Motor neuron (in vitro differentiated cells): ENCODE measurements around the gene DHCR24. TPM values are rescaled to one million over a fixed set of nuclear protein-coding genes. Genes with fewer than 3 reads are reported as not detected.
"Not testable (repeated sequence)": the region's sequence is repeated elsewhere in the genome, so short reads cannot be mapped to it uniquely, and the experiment has no call there.

Experiments
- ATAC-seq, 8 experiments: fragments of 200-7000 bp; cut with Tn5 transposase; replicated peaks in 6 of 8; 2 replicates each; pipeline ENCODE4 v1.8.0; 2021; ENCODE audit warnings: mild to moderate bottlenecking in 8 of 8, moderate library complexity in 8 of 8
- H3K27ac ChIP-seq, 2 donors: fragments of 250-450 bp; sonication (Bioruptor Pico); 2 replicates each; pipeline ENCODE4 v1.9.0; 2021; ENCODE audit warnings: antibody characterized with exemption in 2 of 2, mild to moderate bottlenecking in 2 of 2, moderate library complexity in 1 of 2
- H3K4me1 ChIP-seq, 2 donors: fragments of 250-450 bp; sonication (Bioruptor Pico); replicated peaks in 1 of 2; 2 replicates each; pipeline ENCODE4 v1.6.1; 2021; ENCODE audit warnings: antibody characterized with exemption in 2 of 2, mild to moderate bottlenecking in 2 of 2, moderate library complexity in 1 of 2
- H3K4me3 ChIP-seq, 5 donors: fragments of 250-450 bp; sonication (Bioruptor Pico); 2 replicates each; pipeline ENCODE4 v1.9.0; 2021; ENCODE audit warnings: antibody characterized with exemption in 5 of 5, mild to moderate bottlenecking in 5 of 5, moderate library complexity in 4 of 5
- WGBS, 10 experiments: fragments of 450-650 bp; shearing (Covaris generic); methylation state at CpG; one replicate each; pipeline ENCODE4 v1.0.0; 2022; 5-methylcytosine and 5-hydroxymethylcytosine counted together
- in situ Hi-C, 9 experiments: fragments of 400-800 bp; cut with MboI; loops; one replicate each; pipeline ENCODE4 v1.15.0; 2021; ENCODE audit warnings: low sequenced_read_pairs in 9 of 9, low pct_unique_long_range_greater_than_20kb in 2 of 9; ENCODE audit not compliant: unreplicated experiment in 9 of 9
- total RNA-seq, 8 experiments: library from RNA; unstranded; fragments of 300-600 nt; gene quantifications; 2 replicates each; pipeline versions ENCODE4 v1.2.3 to v1.2.4, GENCODE V29; 2022

Gene DHCR24
- total RNA-seq, result 100 to 1,000 TPM in 2 of 8 experiments, 10 to 100 TPM in 5, 1 to 10 TPM in 1; 10.0 to 155 (median 66.3) TPM

DNA sequence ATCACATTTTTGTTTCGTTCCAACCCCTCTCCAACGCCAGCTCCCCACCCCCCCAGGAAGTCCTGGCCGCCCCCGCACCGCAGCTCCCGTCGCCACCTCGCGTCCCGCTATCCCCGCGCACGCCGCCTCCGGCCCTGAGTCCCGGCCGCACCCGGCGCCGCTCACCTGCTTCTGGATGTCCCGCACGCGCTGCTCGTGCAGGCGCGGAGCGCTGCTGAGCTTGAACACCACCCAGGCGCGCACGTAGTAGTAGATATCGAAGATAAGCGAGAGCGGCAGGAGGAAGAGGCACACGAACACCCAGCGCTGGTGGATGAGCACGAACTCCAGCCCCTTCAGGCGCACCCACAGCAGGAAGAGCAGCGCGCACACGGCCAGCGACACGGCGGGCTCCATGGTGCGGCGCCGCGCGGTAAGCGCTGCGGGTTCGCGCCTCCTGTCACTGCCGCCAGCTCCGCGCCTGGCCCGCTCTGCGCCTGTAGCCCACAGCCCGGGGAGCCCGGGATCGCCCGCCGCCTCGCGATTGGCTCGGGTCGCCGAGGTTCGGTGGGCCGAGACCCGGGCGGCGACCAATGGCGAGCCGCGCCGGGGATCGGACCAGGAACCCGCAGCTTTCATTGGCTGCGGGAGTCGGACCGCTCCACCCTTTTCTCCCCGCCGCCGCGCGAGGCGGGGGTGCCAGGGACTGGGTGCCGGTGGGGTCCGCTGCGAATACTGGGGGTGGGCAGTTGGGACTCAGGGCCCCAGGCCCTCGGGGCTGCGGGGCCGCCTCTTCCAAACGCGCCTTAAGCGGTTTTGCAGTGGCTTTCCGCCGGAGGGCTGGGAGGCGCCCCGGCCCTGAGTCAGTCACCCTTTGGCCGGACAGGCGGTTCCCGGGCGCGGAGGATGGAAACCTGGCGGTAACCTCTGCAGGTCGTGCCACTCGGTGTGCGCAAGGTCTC is at the start of gene DHCR24:
DHCR24 (minus strand) TSS at position 472 of the 941 bp plus-strand sequence; CDS start at position 396, 76 bp downstream.
- ATAC-seq, result peak; percentile 87 to 96 (median 95)
- in situ Hi-C loops, result no loop called here
- peak within 1 kb of the TSS; percentile 59 to 87 (median 67) for H3K4me3 ChIP-seq
- WGBS, 10 experiments, result 0 to 7% (median 0%) methylated on average over 2 to 18 of the region's 109 CpGs; no CpG with 5 or more reads in 4 of the 10 experiments
- H3K4me1 ChIP-seq, result peaks cover 30 to 31% of the 10 kb centered on the region in 2 donors
- H3K27ac ChIP-seq, result peak within 1 kb of the TSS; percentile 67 to 76

DNA sequence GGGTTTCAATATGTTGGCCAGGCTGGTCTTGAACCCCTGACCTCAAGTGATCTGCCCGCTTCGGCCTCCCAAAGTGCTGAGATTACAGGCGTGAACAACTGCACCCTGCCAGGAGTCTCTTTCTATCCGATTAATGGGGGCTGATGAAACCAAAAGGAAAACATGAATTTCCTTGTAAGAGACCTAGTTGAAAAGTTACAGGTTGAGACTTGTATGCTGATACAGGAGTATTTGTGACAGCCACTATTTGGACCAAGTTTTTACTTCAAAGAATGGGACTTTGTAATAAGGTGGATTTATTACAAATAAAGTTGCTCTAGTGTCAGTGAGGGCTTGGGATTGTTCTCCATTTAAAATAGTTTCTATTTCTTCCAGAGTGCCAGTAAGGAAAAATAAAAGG is 49.8 kb upstream of the DHCR24 start:
- ATAC-seq, result no peak
- no peak overlapping the region for H3K27ac ChIP-seq
- H3K4me1 ChIP-seq, result no peaks in the 10 kb centered on the region
- H3K4me3 ChIP-seq, result no peak overlapping the region
- in situ Hi-C loops, result loop anchor here in 1 of 9 experiments (25.0 kb wide), 2 partner anchors 351 to 1651 kb away; partner anchors contain the start of gene PLPP3
- 78 to 100% (median 87%) methylated on average over 2 to 4 of the region's 4 CpGs; no CpG with 5 or more reads in 3 of the 10 experiments for WGBS, 10 experiments

GRCh38 chr1:54934869-54935268 is 47.9 kb upstream of the DHCR24 start:
- peak in 6 of 8 experiments; percentile 13 to 97 (median 76) for ATAC-seq
- no peaks in the 10 kb centered on the region for H3K4me1 ChIP-seq
- no peak overlapping the region for H3K27ac ChIP-seq
- in situ Hi-C loops, result loop anchor here in 1 of 9 experiments (25.0 kb wide), 2 partner anchors 352 to 1652 kb away; partner anchors contain the start of gene PLPP3
- H3K4me3 ChIP-seq, result no peak overlapping the region

DNA sequence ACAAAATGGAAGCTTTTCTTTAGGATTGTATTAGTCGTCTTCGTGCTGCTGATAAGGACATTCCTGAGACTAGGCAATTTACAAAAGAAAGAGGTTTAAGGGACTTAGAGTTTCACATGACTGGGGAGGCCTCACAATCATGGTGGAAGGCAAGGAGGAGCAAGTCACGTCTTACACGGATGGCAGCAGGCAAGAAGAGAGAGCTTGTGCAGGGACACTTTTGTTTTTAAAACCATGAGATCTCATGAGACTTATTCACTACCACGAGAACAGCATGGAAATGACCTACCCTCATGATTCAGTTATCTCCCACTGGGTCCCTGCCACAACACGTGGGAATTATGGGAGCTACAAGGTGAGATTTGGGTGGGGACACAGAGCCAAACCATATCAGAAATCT is 47.1 kb upstream of the DHCR24 start:
- H3K27ac ChIP-seq, H3K4me3 ChIP-seq, H3K4me1 ChIP-seq, ATAC-seq: not testable (repeated sequence)
- WGBS, 10 experiments, result 71 to 100% (median 82%) methylated on average over 2 to 6 of the region's 6 CpGs
- in situ Hi-C loops, result loop anchor here in 1 of 9 experiments (25.0 kb wide), 2 partner anchors 353 to 1653 kb away; partner anchors contain the start of gene PLPP3

DNA sequence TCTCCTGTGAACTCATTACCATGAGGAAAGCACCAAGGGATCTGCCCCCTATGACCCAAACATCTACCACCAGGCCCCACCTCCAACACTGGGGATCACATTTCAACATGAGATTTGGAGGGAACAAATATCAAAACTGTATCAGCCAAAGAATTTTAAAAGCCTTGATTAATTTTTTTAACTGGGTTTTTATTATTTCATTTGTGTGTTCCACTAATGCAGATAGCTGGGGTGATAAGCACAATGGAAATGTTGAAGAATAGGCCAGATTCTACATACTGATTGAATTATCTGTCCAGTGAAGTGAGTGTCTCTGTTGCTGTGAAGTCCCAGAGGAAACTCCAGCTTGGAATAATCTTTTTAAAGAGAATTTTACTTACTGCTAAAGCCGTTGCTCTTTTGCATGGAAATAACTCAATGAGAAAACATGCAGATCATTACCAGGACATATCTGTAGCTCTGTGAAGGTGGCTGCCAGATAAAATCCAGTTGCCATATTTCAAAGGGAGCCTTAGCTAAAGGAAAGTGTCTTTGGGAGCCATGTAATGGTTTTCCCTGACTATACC is 44.4 kb upstream of the DHCR24 start:
- H3K4me3 ChIP-seq, result no peak overlapping the region
- in situ Hi-C loops, result loop anchor here in 1 of 9 experiments (25.0 kb wide), 2 partner anchors 356 to 1656 kb away; partner anchors contain the start of gene PLPP3
- no peak for ATAC-seq
- no peak overlapping the region for H3K27ac ChIP-seq
- WGBS, 10 experiments, result 0 to 89% (median 60%) methylated on average over 1 of the region's 1 CpG; no CpG with 5 or more reads in 1 of the 10 experiments
- H3K4me1 ChIP-seq, result no peaks in the 10 kb centered on the region

DNA sequence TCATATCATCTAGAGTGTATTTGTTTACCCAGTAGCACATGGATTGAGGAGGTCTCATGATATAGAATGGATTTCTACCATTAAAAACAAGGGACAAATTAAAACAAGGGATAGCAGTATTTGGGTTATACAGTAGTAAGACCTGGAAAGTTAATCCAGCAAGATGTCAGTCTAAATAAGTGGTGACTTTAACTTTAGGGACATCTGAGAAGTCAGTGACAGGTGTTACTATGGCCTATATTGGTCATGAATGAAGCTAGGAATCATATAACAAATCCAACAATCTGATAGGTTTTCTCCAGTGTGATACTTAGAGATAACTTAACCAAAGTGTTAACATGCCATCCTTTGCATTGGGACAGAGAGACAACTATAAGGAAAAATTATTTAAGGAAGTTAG is 42.7 kb upstream of the DHCR24 start:
- ATAC-seq, result no peak
- in situ Hi-C loops, result loop anchor here in 1 of 9 experiments (25.0 kb wide), 2 partner anchors 358 to 1658 kb away; partner anchors contain the start of gene PLPP3

GRCh38 chr1:54928327-54928726 is 41.3 kb upstream of the DHCR24 start:
- 59 to 100% (median 67%) methylated on average over 1 to 2 of the region's 2 CpGs; no CpG with 5 or more reads in 3 of the 10 experiments for WGBS, 10 experiments
- in situ Hi-C loops, result loop anchor here in 1 of 9 experiments (25.0 kb wide), 2 partner anchors 359 to 1659 kb away; partner anchors contain the start of gene PLPP3
- Histone ChIP-seq H3K27ac (no peak overlapping the region), H3K4me1 (no peaks in the 10 kb centered on the region), H3K4me3 (no peak overlapping the region)
- no peak for ATAC-seq

More for the DNA sequence above, 42.7 kb upstream of the DHCR24 start:
- Histone ChIP-seq H3K27ac (no peak overlapping the region), H3K4me1 (no peaks in the 10 kb centered on the region), H3K4me3 (no peak overlapping the region)

GRCh38 chr1:54927472-54928240 is 40.7 kb upstream of the DHCR24 start:
- Histone ChIP-seq H3K4me3 (no peak overlapping the region), H3K27ac (no peak overlapping the region), H3K4me1 (no peaks in the 10 kb centered on the region)
- 46 to 92% (median 65%) methylated on average over 1 to 7 of the region's 8 CpGs for WGBS, 10 experiments
- in situ Hi-C loops, result loop anchor here in 1 of 9 experiments (25.0 kb wide), 2 partner anchors 360 to 1660 kb away; partner anchors contain the start of gene PLPP3
- peak in 3 of 8 experiments; percentile 47 to 73 (median 71) for ATAC-seq

- Histone ChIP-seq H3K4me1 (no peaks in the 10 kb centered on the region), H3K4me3 (no peak overlapping the region), H3K27ac (no peak overlapping the region)
- peak in 2 of 8 experiments; percentile 22 to 26 for ATAC-seq
- in situ Hi-C loops, result loop anchor here in 1 of 9 experiments (25.0 kb wide), 2 partner anchors 360 to 1660 kb away; partner anchors contain the start of gene PLPP3
- 17 to 100% (median 51%) methylated on average over 1 to 2 of the region's 2 CpGs; no CpG with 5 or more reads in 2 of the 10 experiments for WGBS, 10 experiments
Measured at GRCh38 chr1:54926970-54927369, 40.0 kb upstream of the DHCR24 start.

DNA sequence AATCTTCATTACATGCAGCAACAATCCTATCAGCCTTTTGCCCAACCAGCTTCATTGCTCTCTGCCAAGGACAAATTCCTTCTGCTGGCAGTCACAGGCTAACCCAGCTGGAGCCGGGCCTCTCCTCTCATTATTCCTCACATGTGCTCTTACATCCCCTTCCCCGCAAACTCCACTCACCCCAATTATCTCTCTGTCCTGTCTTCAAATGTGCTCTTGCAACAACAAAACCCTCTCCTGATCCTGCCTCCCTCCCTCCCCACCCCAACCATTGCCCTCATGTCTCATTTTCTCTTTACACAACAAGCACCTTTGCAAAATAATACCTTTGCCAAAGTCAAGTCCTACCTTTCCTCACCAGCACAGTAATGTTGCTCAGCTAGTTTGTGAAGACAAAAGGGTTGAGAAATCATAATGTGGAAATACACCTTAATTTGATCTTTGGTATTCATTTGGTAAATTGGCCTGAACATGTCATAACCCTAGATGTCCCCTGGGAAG is 36.0 kb upstream of the DHCR24 start:
- H3K4me1 ChIP-seq, result no peaks in the 10 kb centered on the region
- WGBS, 10 experiments, result 40 to 100% (median 65%) methylated on average over 1 to 2 of the region's 2 CpGs; no CpG with 5 or more reads in 6 of the 10 experiments
- H3K27ac ChIP-seq, result no peak overlapping the region
- no peak overlapping the region for H3K4me3 ChIP-seq
- in situ Hi-C loops, result no loop called here
- ATAC-seq, result no peak

GRCh38 chr1:54922040-54922761 is 35.2 kb upstream of the DHCR24 start:
- in situ Hi-C loops, result no loop called here
- Histone ChIP-seq H3K27ac (no peak overlapping the region), H3K4me1 (no peaks in the 10 kb centered on the region), H3K4me3 (no peak overlapping the region)
- no peak for ATAC-seq
- WGBS, 10 experiments, result 0 to 100% (median 59%) methylated on average over 1 to 4 of the region's 4 CpGs
